ENCODE measurements around the gene NCF1.
"Not testable (repeated sequence)": the region's sequence is repeated elsewhere in the genome, so short reads cannot be mapped to it uniquely, and the experiment has no call there.

Gene NCF1

GRCh38 chr7:74788369-74789150 is 14.7 kb downstream of the NCF1 start:
- not testable (repeated sequence) for DNase-seq (ENCODE audit: low spot score)

GRCh38 chr7:74789200-74789736 is 15.5 kb downstream of the NCF1 start:
- DNase-seq (ENCODE audit: low spot score) = not testable (repeated sequence)

GRCh38 chr7:74797848-74798622 is 24.2 kb downstream of the NCF1 start:
- DNase-seq (ENCODE audit: low spot score) = not testable (repeated sequence)

GRCh38 chr7:74798644-74799043 is 24.8 kb downstream of the NCF1 start:
- DNase-seq (ENCODE audit: low spot score) = not testable (repeated sequence)

GRCh38 chr7:74815882-74816281 is 42.1 kb downstream of the NCF1 start:
- not testable (repeated sequence) for DNase-seq (ENCODE audit: low spot score)

GRCh38 chr7:74820146-74820805 is 46.5 kb downstream of the NCF1 start:
- not testable (repeated sequence) for DNase-seq (ENCODE audit: low spot score)

- DNase-seq (ENCODE audit: low spot score) = not testable (repeated sequence)
These were observed 47.4 kb downstream of the NCF1 start for GRCh38 chr7:74821259-74821658.

- not testable (repeated sequence) for DNase-seq (ENCODE audit: low spot score)
These were observed 56.1 kb downstream of the NCF1 start for GRCh38 chr7:74829959-74830358.

- not testable (repeated sequence) for DNase-seq (ENCODE audit: low spot score)
These were observed 56.6 kb downstream of the NCF1 start for GRCh38 chr7:74830411-74830810.

All from iPS-NIHi11 (cell line).